Subcutaneous adipose tissue (tissue), 4 donors: ENCODE measurements around the gene DENND1C. TPM values are rescaled to one million over a fixed set of nuclear protein-coding genes. Genes with fewer than 3 reads are reported as not detected.

ENCODE experiments used
- CTCF ChIP-seq: fragments of 450-650 bp; IDR thresholded peaks from one replicate; pipeline ENCODE4 v1.5.1; 2016; ENCODE audit warnings: low read depth, mild to moderate bottlenecking, control low read depth, antibody characterized with exemption, moderate library complexity
- total RNA-seq, 4 donors: library from RNA; depleted of rRNA; stranded (reverse); fragments of >200 nt; gene quantifications; one replicate each; pipeline ENCODE4 v1.1.0, GENCODE V29; 2016

Gene DENND1C
- 1 to 10 TPM; 2.4 to 8.0 (median 4.0) TPM for total RNA-seq

- no peak for TF ChIP-seq CTCF
These were observed at the start of gene DENND1C for GRCh38 chr19:6481541-6482342. DENND1C (minus strand) TSS chr19:6481787; CDS start chr19:6481695, 92 bp downstream.

DNA sequence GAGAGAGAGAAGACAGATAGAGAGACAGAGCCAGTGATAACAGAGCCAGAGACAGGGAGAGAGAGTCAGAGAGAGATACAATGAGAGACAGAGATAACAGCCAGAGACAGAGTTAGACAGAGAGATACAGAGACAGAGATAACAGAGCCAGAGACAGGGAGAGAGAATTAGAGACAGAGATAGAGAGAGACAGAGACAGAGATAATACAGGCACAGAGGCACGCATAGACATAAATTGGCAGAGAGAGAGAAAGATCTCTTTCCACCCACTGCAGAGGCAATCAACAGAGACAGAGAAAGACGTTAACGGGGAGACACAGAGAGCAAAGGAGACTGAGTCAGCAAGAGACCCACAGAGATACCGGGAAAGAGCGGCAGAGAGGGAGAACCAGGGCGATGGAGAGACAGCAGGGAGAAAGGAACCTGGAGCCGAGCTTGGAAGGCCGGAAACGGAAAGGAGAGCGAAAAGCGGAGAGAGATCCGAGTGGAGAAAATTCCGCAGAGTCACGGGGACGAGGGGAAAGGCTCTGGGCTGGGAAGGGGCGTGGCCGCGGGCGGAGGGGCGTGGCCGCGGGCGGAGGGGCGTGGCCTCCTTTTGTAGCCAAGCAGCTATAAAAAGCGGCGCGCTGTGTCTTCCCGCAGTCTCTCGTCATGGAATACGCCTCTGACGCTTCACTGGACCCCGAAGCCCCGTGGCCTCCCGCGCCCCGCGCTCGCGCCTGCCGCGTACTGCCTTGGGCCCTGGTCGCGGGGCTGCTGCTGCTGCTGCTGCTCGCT lies 49.0 kb upstream of the DENND1C start, which contains the start of gene TNFSF9:
TSS of gene TNFSF9 (plus strand) at position 641 of the 777 bp plus-strand sequence. CDS start at position 652, 11 bp downstream.
- TF ChIP-seq CTCF, result no peak

- no peak for TF ChIP-seq CTCF
These were observed 48.4 kb upstream of the DENND1C start for GRCh38 chr19:6529937-6530385.

DNA sequence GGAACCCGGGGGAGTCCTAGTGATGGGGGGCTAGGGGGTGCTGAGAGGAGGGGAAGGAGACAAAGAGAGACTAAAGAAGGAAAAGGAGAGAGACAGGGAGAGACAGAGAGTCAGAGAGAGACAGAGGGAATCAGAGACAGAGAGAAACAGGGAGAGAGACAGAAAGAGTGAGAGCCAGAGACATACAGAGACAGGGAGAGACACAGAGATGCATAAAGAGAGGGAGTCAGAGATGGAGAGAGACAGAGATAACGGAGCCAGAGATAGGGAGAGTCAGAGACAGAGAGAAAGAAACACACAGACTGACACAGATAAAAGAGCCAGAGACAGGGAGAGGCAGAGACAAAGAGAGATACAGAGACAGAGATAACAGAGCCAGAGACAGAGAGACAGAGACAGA lies 47.8 kb upstream of the DENND1C start:
- TF ChIP-seq CTCF, result no peak

DNA sequence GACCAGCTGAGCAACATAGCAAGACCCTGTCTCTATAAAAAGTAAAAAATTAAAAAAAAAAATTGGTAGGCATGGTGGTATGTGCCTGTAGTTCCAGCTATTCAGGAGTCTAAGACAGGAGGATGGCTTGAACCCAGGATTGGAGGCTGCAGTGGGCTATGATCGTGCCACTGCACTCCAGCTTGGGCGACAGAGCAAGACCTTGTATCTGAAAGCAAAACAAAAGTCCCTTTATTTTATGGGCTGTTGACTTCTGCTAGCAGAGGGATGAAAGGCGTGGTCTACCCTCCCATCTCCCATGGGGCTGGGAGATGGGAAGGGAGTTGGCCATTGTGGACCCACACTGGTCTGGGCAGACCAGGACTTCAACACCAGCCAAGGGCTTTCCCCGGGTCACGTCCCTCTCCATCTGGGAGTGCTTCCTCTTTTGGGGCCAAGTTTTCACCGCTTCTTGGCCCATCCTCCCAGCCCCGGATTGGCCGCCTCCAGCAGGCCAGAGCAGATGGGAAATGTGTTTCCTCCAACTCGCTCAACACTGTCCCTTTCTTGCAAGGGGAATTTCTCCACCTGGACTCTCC lies 47.0 kb upstream of the DENND1C start:
- TF ChIP-seq CTCF, result no peak

DNA sequence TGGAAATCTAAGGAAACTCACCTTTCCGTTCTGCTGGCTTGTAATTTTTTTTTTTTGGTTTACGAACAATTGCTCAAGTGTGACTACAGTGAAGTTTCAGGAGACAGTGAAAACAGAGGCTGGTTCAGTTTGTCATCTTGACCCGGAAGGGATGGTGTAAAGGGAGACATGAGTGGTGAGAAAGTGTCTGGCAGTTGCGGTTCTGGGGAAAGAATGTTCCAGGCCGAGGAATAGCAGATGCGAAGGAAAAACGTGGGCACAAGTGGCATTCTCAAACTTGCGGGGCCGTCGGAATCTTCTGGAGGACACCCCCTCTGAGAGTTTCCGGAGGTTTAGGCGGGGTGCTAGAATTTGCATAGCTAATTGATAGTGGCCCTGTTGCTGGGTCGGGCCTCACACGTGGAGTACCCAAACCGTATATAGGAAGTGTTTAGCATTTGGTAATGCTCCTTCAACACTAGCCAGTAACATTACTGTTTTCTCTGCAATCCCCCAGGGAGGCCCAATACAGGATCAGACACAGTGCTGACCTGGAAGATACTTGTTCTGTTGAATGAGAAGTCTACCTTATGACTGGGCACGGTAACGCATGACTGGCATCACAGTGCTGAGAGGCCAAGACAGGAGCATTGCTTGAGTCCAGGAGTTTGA lies 46.4 kb upstream of the DENND1C start:
- no peak for TF ChIP-seq CTCF
